Small intestine (tissue), 7 donors: ENCODE results near the gene GDPD3. TPM values are rescaled to one million over a fixed set of nuclear protein-coding genes. Genes with fewer than 3 reads are reported as not detected.
A peak's percentile ranks its signal among the peaks of the same experiment; 100 is the strongest.

ENCODE experiments used
- DNase-seq, 2 donors: peaks; one replicate each; pipeline versions ENCODE4 v3.0.0 to v3.0.0-alpha.2; 2013
- FAIRE-seq: peaks from 2 replicates; lab custom pipeline; 2012; peaks lifted over from hg19 to GRCh38; lab: Jason Lieb, UNC
- H3K27ac ChIP-seq, 3 donors: one replicate each; pipeline ENCODE4 v1.5.1; 2013; ENCODE audit warnings: low read length in 2 of 3, mild to moderate bottlenecking in 2 of 3, control low read depth in 1 of 3, inconsistent platforms in 1 of 3, low read depth in 1 of 3, moderate library complexity in 1 of 3
- H3K27me3 ChIP-seq, 3 donors: one replicate each; pipeline ENCODE4 v1.6.1; 2013; ENCODE audit warnings: low read length in 3 of 3, inconsistent platforms in 1 of 3; ENCODE audit not compliant: control insufficient read depth in 3 of 3, insufficient read depth in 3 of 3
- H3K36me3 ChIP-seq, 3 donors: one replicate each; pipeline ENCODE4 v1.6.1; 2013; ENCODE audit warnings: low read length in 3 of 3, inconsistent platforms in 1 of 3, low read depth in 1 of 3, mild to moderate bottlenecking in 1 of 3, moderate library complexity in 1 of 3; ENCODE audit not compliant: control insufficient read depth in 3 of 3, insufficient read depth in 2 of 3
- H3K4me1 ChIP-seq, 3 donors: one replicate each; pipeline ENCODE4 v1.6.1; 2013; ENCODE audit warnings: low read length in 2 of 3, inconsistent platforms in 1 of 3, low read depth in 1 of 3, mild to moderate bottlenecking in 1 of 3, moderate library complexity in 1 of 3; ENCODE audit not compliant: control insufficient read depth in 3 of 3, insufficient read depth in 2 of 3
- H3K4me3 ChIP-seq, 3 donors: one replicate each; pipeline ENCODE4 v1.5.1; 2013; ENCODE audit warnings: low read length in 3 of 3, control low read depth in 1 of 3, inconsistent platforms in 1 of 3, low read depth in 1 of 3, mild to moderate bottlenecking in 1 of 3, moderate library complexity in 1 of 3
- H3K9me3 ChIP-seq, 2 donors: one replicate each; pipeline ENCODE4 v1.6.1; 2013; ENCODE audit warnings: low read depth in 1 of 2, low read length in 1 of 2; ENCODE audit not compliant: control insufficient read depth in 2 of 2, insufficient read depth in 1 of 2
- WGBS, 3 donors: extraction: QIAGEN DNeasy Blood & Tissue Kit; methylation state at CpG; one replicate each; pipeline ENCODE4 v1.1.7; 2013; 5-methylcytosine and 5-hydroxymethylcytosine counted together
- polyA plus RNA-seq, 4 donors: library from polyadenylated mRNA; stranded (reverse) in 3 of 4; unstranded in 1 of 4; fragments of 200-250 nt in 3 of 4; fragments of 120-200 nt in 1 of 4; gene quantifications; one replicate each; pipeline versions ENCODE4 v1.2.1 to v1.2.3, GENCODE V29; 2013
- donor health status: healthy with polysubstance abuse.
- donor health status: control.
- donor health status: control.
- donor health status: Bipolar disorder and iron deficiency.
- donor health status: healthy.

Gene GDPD3
- polyA plus RNA-seq, 4 donors, result 13.2 to 23.9 (median 19.5) TPM

- Histone ChIP-seq H3K36me3 (peaks cover 14 to 88% (median 29%) of the 10 kb centered on the region in 3 donors), H3K27ac (no peak overlapping the region), H3K4me3 (no peak overlapping the region), H3K9me3 (no peaks in the 10 kb centered on the region), H3K27me3 (no peaks in the 10 kb centered on the region), H3K4me1 (peaks cover 0 to 8% (median 0%) of the 10 kb centered on the region in 3 donors)
- DNase-seq (no peak), FAIRE-seq (no peak)
- 93 to 94% (median 93%) methylated on average over 24 of the region's 24 CpGs for WGBS, 3 donors
Measured at GRCh38 chr16:30083216-30084055, 29.9 kb downstream of the GDPD3 start.

GRCh38 chr16:30082545-30083090, 30.7 kb downstream of the GDPD3 start:
- H3K4me3 ChIP-seq, result no peak overlapping the region
- H3K27me3 ChIP-seq, result no peaks in the 10 kb centered on the region
- WGBS, 3 donors, result 86 to 89% (median 87%) methylated on average over 19 to 20 of the region's 20 CpGs
- no peaks in the 10 kb centered on the region for H3K9me3 ChIP-seq
- H3K4me1 ChIP-seq, result peaks cover 0 to 11% (median 0%) of the 10 kb centered on the region in 3 donors
- H3K36me3 ChIP-seq, result peaks cover 18 to 96% (median 29%) of the 10 kb centered on the region in 3 donors
- FAIRE-seq (no peak), DNase-seq (no peak)
- H3K27ac ChIP-seq, result no peak overlapping the region

- H3K4me1 ChIP-seq, result peaks cover 2 to 25% (median 5%) of the 10 kb centered on the region in 3 donors
- no peak overlapping the region for H3K4me3 ChIP-seq
- no peaks in the 10 kb centered on the region for H3K27me3 ChIP-seq
- WGBS, 3 donors, result 93 to 96% (median 93%) methylated on average over 7 of the region's 7 CpGs
- FAIRE-seq (no peak), DNase-seq (no peak)
- no peak overlapping the region for H3K27ac ChIP-seq
- H3K36me3 ChIP-seq, result peaks cover 14 to 71% (median 22%) of the 10 kb centered on the region in 3 donors
- H3K9me3 ChIP-seq, result no peaks in the 10 kb centered on the region
Measured at GRCh38 chr16:30079480-30079879, 33.9 kb downstream of the GDPD3 start.

DNA sequence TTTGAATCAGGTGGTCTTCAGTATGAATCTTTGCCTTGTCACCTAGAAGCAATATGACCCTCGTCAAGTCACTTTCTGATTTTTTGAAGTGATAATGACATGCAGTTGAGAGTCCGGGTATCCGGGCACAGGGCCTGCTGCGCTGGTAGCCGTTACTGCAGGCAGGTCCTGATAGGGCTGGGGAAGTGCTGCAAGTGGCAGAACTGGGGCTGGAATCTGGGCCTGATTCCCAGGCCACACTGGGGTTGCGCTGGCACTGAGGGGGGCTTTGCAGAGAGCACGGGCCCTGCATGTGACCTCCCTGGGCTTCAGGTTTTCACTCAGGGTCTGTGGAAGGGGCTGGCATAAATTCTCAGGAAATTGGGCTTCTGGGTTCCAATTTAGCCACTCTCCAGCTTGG, 34.6 kb downstream of the GDPD3 start:
- 87 to 90% (median 89%) methylated on average over 7 of the region's 7 CpGs for WGBS, 3 donors

GRCh38 chr16:30077656-30078055, 35.7 kb downstream of the GDPD3 start:
- FAIRE-seq (no peak), DNase-seq (no peak)
- H3K36me3 ChIP-seq, result peaks cover 10 to 60% (median 14%) of the 10 kb centered on the region in 3 donors
- no peak overlapping the region for H3K4me3 ChIP-seq
- no peak overlapping the region for H3K27ac ChIP-seq
- H3K9me3 ChIP-seq, result no peaks in the 10 kb centered on the region
- WGBS, 3 donors, result 77 to 81% (median 80%) methylated on average over 6 of the region's 6 CpGs
- no peaks in the 10 kb centered on the region for H3K27me3 ChIP-seq
- peaks cover 2 to 25% (median 5%) of the 10 kb centered on the region in 3 donors for H3K4me1 ChIP-seq

More for the DNA sequence above, 34.6 kb downstream of the GDPD3 start:
- DNase-seq (no peak), FAIRE-seq (no peak)
- Histone ChIP-seq H3K36me3 (peaks cover 14 to 64% (median 19%) of the 10 kb centered on the region in 3 donors), H3K9me3 (no peaks in the 10 kb centered on the region), H3K27ac (no peak overlapping the region), H3K4me1 (peaks cover 2 to 25% (median 5%) of the 10 kb centered on the region in 3 donors), H3K4me3 (no peak overlapping the region), H3K27me3 (no peaks in the 10 kb centered on the region)

DNA sequence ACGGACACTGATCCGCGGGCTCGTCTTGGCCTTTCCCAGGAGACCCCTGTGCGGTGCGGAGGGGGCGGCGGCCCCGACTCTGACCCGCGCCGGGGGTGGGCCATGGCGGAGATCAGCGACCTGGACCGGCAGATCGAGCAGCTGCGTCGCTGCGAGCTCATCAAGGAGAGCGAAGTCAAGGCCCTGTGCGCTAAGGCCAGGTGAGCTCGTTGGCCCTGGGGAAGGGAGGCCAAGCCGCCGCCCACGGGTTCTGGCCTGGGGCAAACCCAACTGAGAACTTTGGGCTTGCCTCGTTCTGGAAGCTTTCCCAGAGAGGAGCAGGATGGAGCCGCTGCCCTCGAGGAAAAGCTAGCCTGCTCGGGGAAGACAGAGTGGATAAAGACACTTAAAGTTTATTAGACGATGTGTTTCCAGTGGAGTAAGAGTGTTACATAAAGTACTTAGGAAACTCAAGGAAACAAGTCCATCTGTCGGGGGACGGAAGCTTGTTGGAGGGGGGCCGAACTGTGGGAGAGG, 37.0 kb downstream of the GDPD3 start:
- DNase-seq (peak; percentile 32 to 60), FAIRE-seq (no peak)
- 1% methylated on average over 33 of the region's 33 CpGs for WGBS, 3 donors
- no peaks in the 10 kb centered on the region for H3K27me3 ChIP-seq
- peaks cover 2 to 25% (median 5%) of the 10 kb centered on the region in 3 donors for H3K4me1 ChIP-seq
- no peaks in the 10 kb centered on the region for H3K9me3 ChIP-seq
- H3K27ac ChIP-seq, result peak overlapping the region; percentile 76 to 97 (median 96)
- H3K4me3 ChIP-seq, result peak overlapping the region; percentile 81 to 97 (median 96)
- H3K36me3 ChIP-seq, result peaks cover 13 to 62% (median 17%) of the 10 kb centered on the region in 3 donors

- no peaks in the 10 kb centered on the region for H3K9me3 ChIP-seq
- 1 to 2% (median 2%) methylated on average over 31 to 67 of the region's 67 CpGs for WGBS, 3 donors
- FAIRE-seq (no peak), DNase-seq (peak; percentile 90 to 96)
- H3K27ac ChIP-seq, result peak within 1 kb of the TSS; percentile 76 to 97 (median 96)
- H3K4me1 ChIP-seq, result peaks cover 2 to 19% (median 5%) of the 10 kb centered on the region in 3 donors
- no peaks in the 10 kb centered on the region for H3K27me3 ChIP-seq
- H3K36me3 ChIP-seq, result peaks cover 13 to 62% (median 15%) of the 10 kb centered on the region in 3 donors
- H3K4me3 ChIP-seq, result peak within 1 kb of the TSS; percentile 81 to 97 (median 96)
Measured at GRCh38 chr16:30075503-30076275, 37.6 kb downstream of the GDPD3 start, which contains the start of gene PPP4C. TSS of gene PPP4C (plus strand) at chr16:30075994. CDS start at chr16:30076378, 384 bp downstream.

- Histone ChIP-seq H3K27me3 (no peaks in the 10 kb centered on the region), H3K27ac (no peak overlapping the region), H3K4me3 (no peak overlapping the region), H3K9me3 (no peaks in the 10 kb centered on the region), H3K36me3 (peaks cover 19 to 72% (median 32%) of the 10 kb centered on the region in 3 donors), H3K4me1 (peaks cover 0 to 23% (median 2%) of the 10 kb centered on the region in 3 donors)
- DNase-seq (no peak), FAIRE-seq (no peak)
Measured at GRCh38 chr16:30070490-30070889, 42.8 kb downstream of the GDPD3 start.
